Fibroblast of skin of left quadriceps (primary cell): ENCODE measurements around the gene TEPSIN.

Experiments
- DNase-seq, 2 experiments: peaks; one replicate each; pipeline ENCODE4 v3.0.0-alpha.2; 2013; ENCODE audit warnings: low read depth in 2 of 2

TEPSIN gene

GRCh38 chr17:81250286-81251093 is 11.6 kb upstream of the TEPSIN start:
- no peak for DNase-seq

- no peak for DNase-seq
Observed at GRCh38 chr17:81249223-81250040, 10.6 kb upstream of the TEPSIN start.

- DNase-seq = no peak
Observed at GRCh38 chr17:81248649-81249048, 9.8 kb upstream of the TEPSIN start.

- no peak for DNase-seq
Observed at GRCh38 chr17:81247339-81247990, 8.6 kb upstream of the TEPSIN start.

GRCh38 chr17:81246679-81247338 is 8.0 kb upstream of the TEPSIN start:
- no peak for DNase-seq

GRCh38 chr17:81246343-81246670 is 7.5 kb upstream of the TEPSIN start:
- DNase-seq = no peak

GRCh38 chr17:81245665-81246342 is 6.9 kb upstream of the TEPSIN start:
- DNase-seq = no peak

GRCh38 chr17:81245024-81245664 is 6.3 kb upstream of the TEPSIN start:
- DNase-seq = no peak

- DNase-seq = no peak
Observed at GRCh38 chr17:81244358-81245023, 5.6 kb upstream of the TEPSIN start.

- DNase-seq = no peak
Observed at GRCh38 chr17:81243333-81243664, 4.4 kb upstream of the TEPSIN start.

- no peak for DNase-seq
Observed at GRCh38 chr17:81242421-81243332, 3.8 kb upstream of the TEPSIN start.

GRCh38 chr17:81241648-81242420 is 3.0 kb upstream of the TEPSIN start:
- DNase-seq = no peak

- no peak for DNase-seq
Observed at GRCh38 chr17:81241203-81241602, 2.3 kb upstream of the TEPSIN start.

- no peak for DNase-seq
Observed at GRCh38 chr17:81240761-81241160, 1.9 kb upstream of the TEPSIN start.

- DNase-seq = no peak
Observed at GRCh38 chr17:81239714-81240555, 1.1 kb upstream of the TEPSIN start.

- DNase-seq = no peak
Observed at GRCh38 chr17:81238490-81238814, 403 bp downstream of the TEPSIN start.

GRCh38 chr17:81237591-81238489 is 1.0 kb downstream of the TEPSIN start:
- no peak for DNase-seq
